ENCODE results near the gene NRTN. TPM values are rescaled to one million over a fixed set of nuclear protein-coding genes. Genes with fewer than 3 reads are reported as not detected.

NRTN gene
- polyA plus RNA-seq, 3 donors, result not detected

GRCh38 chr19:5782322-5782721, 22.5 kb upstream of the NRTN start:
- no peak overlapping the region for H2AFZ ChIP-seq (ENCODE audit: insufficient read depth, low read depth, low read length, poor library complexity, severe bottlenecking)
- Mint-ChIP-seq H3K4me1 (no peaks in the 10 kb centered on the region), H3K36me3 (peaks cover 21 to 31% of the 10 kb centered on the region in 2 donors), H3K9me3 (peaks cover 0 to 3% (median 0%) of the 10 kb centered on the region in 7 donors), H3K27me3 (ENCODE audit: low read depth in 3 of 3) (peaks cover 2% of the 10 kb centered on the region in 3 donors), H3K27ac (no peak overlapping the region), H3K4me3 (no peak overlapping the region)
- TF ChIP-seq CTCF (IDR thresholded peaks at IDR 0.05), result no peak
- no peaks in the 10 kb centered on the region for H3K9me3 ChIP-seq (replicated peaks in 1 of 2; ENCODE audit: control insufficient read depth in 1 of 2, insufficient read depth in 1 of 2, low read length in 2 of 2)
- WGBS (ENCODE audit: insufficient coverage), result 95% methylated on average over 5 of the region's 9 CpGs
- H3K4me1 ChIP-seq (ENCODE audit: control insufficient read depth in 1 of 2, insufficient read depth in 2 of 2, low read length in 2 of 2), result no peaks in the 10 kb centered on the region
- H3K4me2 ChIP-seq (replicated peaks; ENCODE audit: extremely low read depth, low read length, poor library complexity, severe bottlenecking), result no peak overlapping the region
- no peak for DNase-seq
- peaks cover 32 to 36% of the 10 kb centered on the region in 2 donors for H3K36me3 ChIP-seq (replicated peaks in 1 of 2; ENCODE audit: control insufficient read depth in 1 of 2, insufficient read depth in 2 of 2, low read length in 2 of 2)
- intact Hi-C loops (cut with micrococcal nuclease), result no loop called here
- no peak overlapping the region for H3K4me3 ChIP-seq (replicated peaks in 1 of 3; ENCODE audit: low read depth in 2 of 3, low read length in 3 of 3)
- H4K20me1 ChIP-seq (ENCODE audit: insufficient read depth, low read length), result no peaks in the 10 kb centered on the region
- no peak overlapping the region for H3K9ac ChIP-seq (ENCODE audit: insufficient read depth, low read length, poor library complexity, severe bottlenecking)
- H3K27ac ChIP-seq (ENCODE audit: low read depth in 1 of 2, low read length in 2 of 2), result no peak overlapping the region
- H3K27me3 ChIP-seq (ENCODE audit: control insufficient read depth in 2 of 2, insufficient read depth in 2 of 2, low read length in 2 of 2), result no peaks in the 10 kb centered on the region
- H3K79me2 ChIP-seq (ENCODE audit: insufficient read depth, low read length), result no peaks in the 10 kb centered on the region

DNA sequence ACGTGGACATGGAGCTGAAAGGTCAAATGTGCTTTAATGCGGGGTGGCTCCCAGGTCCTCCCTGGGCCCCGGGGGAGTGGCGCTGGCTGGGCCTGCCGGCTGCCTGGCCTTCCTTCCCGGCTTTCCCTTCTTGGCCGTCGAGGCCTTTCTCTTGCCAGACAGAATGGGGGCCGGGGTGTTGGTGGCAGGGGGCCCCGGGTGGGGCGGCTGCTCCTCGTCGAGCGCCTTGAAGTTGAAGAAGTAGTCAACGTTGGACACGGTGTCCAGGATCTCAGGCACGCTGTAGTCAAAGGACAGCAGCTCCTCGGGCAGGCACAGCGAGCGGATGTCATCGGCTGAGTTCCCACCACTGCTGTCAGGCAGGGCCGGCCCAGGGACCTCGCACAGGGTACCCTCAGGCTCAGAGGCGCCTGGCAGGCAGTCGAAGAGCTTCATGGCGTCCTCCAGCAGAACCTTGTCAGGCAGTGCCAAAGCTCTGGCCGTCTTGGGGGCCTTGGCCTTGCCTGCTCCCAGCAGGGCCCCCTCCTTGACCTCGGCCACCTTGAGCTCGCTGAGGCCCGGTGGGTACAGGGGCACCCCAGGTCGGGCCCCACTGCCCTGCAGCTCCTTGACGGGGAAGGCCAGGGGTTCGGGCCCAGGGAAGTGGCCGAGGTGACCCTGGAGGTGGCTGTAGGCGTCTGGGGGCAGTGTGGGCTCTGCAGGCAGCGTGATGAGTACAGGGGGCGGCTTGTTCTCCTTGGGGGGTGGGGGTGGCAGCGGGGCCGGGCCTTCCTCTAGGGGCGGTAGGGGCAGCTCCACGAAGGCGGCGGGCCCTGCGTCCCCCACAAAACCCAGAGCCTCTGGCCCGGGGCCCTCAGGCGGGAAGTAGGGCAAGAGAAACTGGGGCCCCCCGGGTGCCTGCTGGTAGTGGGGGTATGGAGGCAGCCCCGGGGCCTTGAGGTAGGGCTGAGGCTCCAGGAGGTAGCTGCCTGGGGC, 21.6 kb upstream of the NRTN start:
- Histone ChIP-seq H3K9me3 (replicated peaks in 1 of 2; ENCODE audit: control insufficient read depth in 1 of 2, insufficient read depth in 1 of 2, low read length in 2 of 2) (no peaks in the 10 kb centered on the region), H3K27me3 (ENCODE audit: control insufficient read depth in 2 of 2, insufficient read depth in 2 of 2, low read length in 2 of 2) (no peaks in the 10 kb centered on the region), H3K79me2 (ENCODE audit: insufficient read depth, low read length) (no peaks in the 10 kb centered on the region), H3K36me3 (replicated peaks in 1 of 2; ENCODE audit: control insufficient read depth in 1 of 2, insufficient read depth in 2 of 2, low read length in 2 of 2) (peaks cover 41 to 45% of the 10 kb centered on the region in 2 donors), H3K27ac (ENCODE audit: low read depth in 1 of 2, low read length in 2 of 2) (no peak overlapping the region), H3K9ac (ENCODE audit: insufficient read depth, low read length, poor library complexity, severe bottlenecking) (no peak overlapping the region), H4K20me1 (ENCODE audit: insufficient read depth, low read length) (peaks cover 6% of the 10 kb centered on the region), H3K4me2 (replicated peaks; ENCODE audit: extremely low read depth, low read length, poor library complexity, severe bottlenecking) (no peak overlapping the region), H2AFZ (ENCODE audit: insufficient read depth, low read depth, low read length, poor library complexity, severe bottlenecking) (no peak overlapping the region), H3K4me1 (ENCODE audit: control insufficient read depth in 1 of 2, insufficient read depth in 2 of 2, low read length in 2 of 2) (no peaks in the 10 kb centered on the region), H3K4me3 (replicated peaks in 1 of 3; ENCODE audit: low read depth in 2 of 3, low read length in 3 of 3) (no peak overlapping the region)
- intact Hi-C loops (cut with micrococcal nuclease), result no loop called here
- peaks cover 0 to 3% (median 0%) of the 10 kb centered on the region in 7 donors for H3K9me3 Mint-ChIP-seq
- DNase-seq, result no peak
- no peak overlapping the region for H3K4me3 Mint-ChIP-seq
- no peak for TF ChIP-seq CTCF (IDR thresholded peaks at IDR 0.05)
- WGBS (ENCODE audit: insufficient coverage), result 97% methylated on average over 36 of the region's 48 CpGs
- H3K27me3 Mint-ChIP-seq (ENCODE audit: low read depth in 3 of 3), result peaks cover 2% of the 10 kb centered on the region in 3 donors
- H3K27ac Mint-ChIP-seq, result no peak overlapping the region
- peaks cover 28 to 41% of the 10 kb centered on the region in 2 donors for H3K36me3 Mint-ChIP-seq
- no peaks in the 10 kb centered on the region for H3K4me1 Mint-ChIP-seq
